HG03432 (cell line): ENCODE data around the gene DEPDC7.
"Not testable (repeated sequence)": the region's sequence is repeated elsewhere in the genome, so short reads cannot be mapped to it uniquely, and the experiment has no call there.

Experiments
- ATAC-seq: cut with Tn5 transposase; IDR thresholded peaks from one replicate; pipeline ENCODE4 v1.9.1; 2021; ENCODE audit warnings: mild to moderate bottlenecking, moderate library complexity; ENCODE audit not compliant: unreplicated experiment

The DEPDC7 gene

GRCh38 chr11:33021937-33022336 is 6.3 kb downstream of the DEPDC7 start:
- no peak for ATAC-seq

- no peak for ATAC-seq
Observed at GRCh38 chr11:33025339-33025722, 9.7 kb downstream of the DEPDC7 start.

- ATAC-seq, result no peak
Observed at GRCh38 chr11:33027233-33027632, 11.6 kb downstream of the DEPDC7 start.

- ATAC-seq, result no peak
Observed at GRCh38 chr11:33027846-33028536, 12.3 kb downstream of the DEPDC7 start.

- ATAC-seq, result no peak
Observed at GRCh38 chr11:33028537-33028914, 12.8 kb downstream of the DEPDC7 start.

GRCh38 chr11:33029218-33029617 is 13.5 kb downstream of the DEPDC7 start:
- ATAC-seq, result not testable (repeated sequence)

- no peak for ATAC-seq
Observed at GRCh38 chr11:33033493-33033892, 17.8 kb downstream of the DEPDC7 start.

GRCh38 chr11:33035011-33035410 is 19.3 kb downstream of the DEPDC7 start:
- ATAC-seq, result no peak

GRCh38 chr11:33039274-33040032 is 23.8 kb downstream of the DEPDC7 start, which contains the start of gene TCP11L1:
TSS of gene TCP11L1 (plus strand) at chr11:33039572. CDS start at chr11:33043774, 4,202 bp downstream.
- peak; percentile 82 for ATAC-seq

- ATAC-seq, result peak; percentile 36
Observed at GRCh38 chr11:33040033-33040861, 24.6 kb downstream of the DEPDC7 start.

- peak; percentile 31 for ATAC-seq
Observed at GRCh38 chr11:33040862-33041453, 25.3 kb downstream of the DEPDC7 start.

GRCh38 chr11:33043221-33043830 is 27.6 kb downstream of the DEPDC7 start:
- no peak for ATAC-seq

- no peak for ATAC-seq
Observed at GRCh38 chr11:33044285-33044756, 28.6 kb downstream of the DEPDC7 start.

GRCh38 chr11:33045551-33046255 is 30.0 kb downstream of the DEPDC7 start:
- ATAC-seq, result no peak

GRCh38 chr11:33048701-33049100 is 33.0 kb downstream of the DEPDC7 start:
- not testable (repeated sequence) for ATAC-seq

GRCh38 chr11:33049565-33050408 is 34.1 kb downstream of the DEPDC7 start:
- ATAC-seq, result not testable (repeated sequence)

- no peak for ATAC-seq
Observed at GRCh38 chr11:33052231-33052630, 36.6 kb downstream of the DEPDC7 start.

- no peak for ATAC-seq
Observed at GRCh38 chr11:33055375-33055774, 39.7 kb downstream of the DEPDC7 start.

- ATAC-seq, result no peak
Observed at GRCh38 chr11:33057284-33057683, 41.6 kb downstream of the DEPDC7 start.
